ENCODE results near the gene NRDC. TPM values are rescaled to one million over a fixed set of nuclear protein-coding genes. Genes with fewer than 3 reads are reported as not detected.

The NRDC gene
- total RNA-seq, 1 donor from 2014 or later = 141 TPM

DNA sequence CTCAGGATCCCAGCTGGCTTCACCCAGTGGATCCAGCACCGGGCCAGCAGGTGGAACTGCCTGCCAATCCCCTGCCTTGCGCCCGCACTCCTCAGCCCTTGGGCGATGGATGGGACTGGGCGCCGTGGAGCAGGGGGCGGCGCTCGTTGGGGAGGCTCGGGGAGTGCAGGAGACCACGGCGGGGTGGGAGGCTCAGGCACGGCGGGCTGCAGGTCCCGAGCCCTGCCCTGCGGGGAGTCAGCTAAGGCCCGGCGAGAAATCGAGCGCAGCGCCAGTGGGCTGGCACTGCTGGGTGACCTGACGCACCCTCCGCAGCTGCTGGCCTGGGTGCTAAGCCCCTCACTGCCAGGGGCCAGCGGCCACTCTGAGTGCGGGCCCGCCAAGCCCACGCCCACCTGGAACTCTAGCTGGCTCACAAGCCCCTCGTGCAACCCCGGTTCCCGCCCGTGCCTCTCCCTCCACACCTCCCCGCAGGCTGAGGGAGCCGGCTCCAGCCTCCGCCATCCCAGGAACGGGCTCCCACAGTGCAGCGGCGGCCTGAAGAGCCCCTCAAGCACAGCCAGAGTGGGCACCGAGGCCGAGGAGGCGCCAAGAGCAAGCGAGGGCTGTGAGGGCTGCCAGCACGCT lies 31.1 kb downstream of the NRDC start:
- H3K9me3 ChIP-seq (ENCODE audit: low read depth) = no peaks in the 10 kb centered on the region
- Mint-ChIP-seq H3K27me3 (ENCODE audit: insufficient read depth, low read depth) (no peaks in the 10 kb centered on the region), H3K36me3 (peaks cover 22% of the 10 kb centered on the region), H3K27ac (no peak overlapping the region), H3K9me3 (peaks cover 2% of the 10 kb centered on the region), H3K4me1 (no peaks in the 10 kb centered on the region), H3K4me3 (no peak overlapping the region)
- H2AFZ ChIP-seq (replicated peaks) = no peak overlapping the region
- H3K9ac ChIP-seq = no peak overlapping the region
- peaks cover 41% of the 10 kb centered on the region for H3K79me2 ChIP-seq (ENCODE audit: low read depth)
- no peaks in the 10 kb centered on the region for H3K27me3 ChIP-seq
- no peaks in the 10 kb centered on the region for H3K36me3 ChIP-seq
- H3K4me3 ChIP-seq = no peak overlapping the region
- DNase-seq (ENCODE audit: low spot score) = no peak
- no peak overlapping the region for H3K27ac ChIP-seq
- TF ChIP-seq EZH2phosphoT487 (IDR thresholded peaks at IDR 0.05) (no peak), EZH2 (IDR thresholded peaks at IDR 0.05) (no peak)
- TF ChIP-seq, protein P1, sequence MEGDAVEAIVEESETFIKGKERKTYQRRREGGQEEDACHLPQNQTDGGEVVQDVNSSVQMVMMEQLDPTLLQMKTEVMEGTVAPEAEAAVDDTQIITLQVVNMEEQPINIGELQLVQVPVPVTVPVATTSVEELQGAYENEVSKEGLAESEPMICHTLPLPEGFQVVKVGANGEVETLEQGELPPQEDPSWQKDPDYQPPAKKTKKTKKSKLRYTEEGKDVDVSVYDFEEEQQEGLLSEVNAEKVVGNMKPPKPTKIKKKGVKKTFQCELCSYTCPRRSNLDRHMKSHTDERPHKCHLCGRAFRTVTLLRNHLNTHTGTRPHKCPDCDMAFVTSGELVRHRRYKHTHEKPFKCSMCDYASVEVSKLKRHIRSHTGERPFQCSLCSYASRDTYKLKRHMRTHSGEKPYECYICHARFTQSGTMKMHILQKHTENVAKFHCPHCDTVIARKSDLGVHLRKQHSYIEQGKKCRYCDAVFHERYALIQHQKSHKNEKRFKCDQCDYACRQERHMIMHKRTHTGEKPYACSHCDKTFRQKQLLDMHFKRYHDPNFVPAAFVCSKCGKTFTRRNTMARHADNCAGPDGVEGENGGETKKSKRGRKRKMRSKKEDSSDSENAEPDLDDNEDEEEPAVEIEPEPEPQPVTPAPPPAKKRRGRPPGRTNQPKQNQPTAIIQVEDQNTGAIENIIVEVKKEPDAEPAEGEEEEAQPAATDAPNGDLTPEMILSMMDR (IDR thresholded peaks at IDR 0.05) = no peak
- H3K4me1 ChIP-seq = peaks cover 11% of the 10 kb centered on the region
- H4K20me1 ChIP-seq (ENCODE audit: low read depth) = no peaks in the 10 kb centered on the region
- H3F3A ChIP-seq (ENCODE audit: low read depth) = peaks cover 3% of the 10 kb centered on the region
- no peak overlapping the region for H3K4me2 ChIP-seq

DNA sequence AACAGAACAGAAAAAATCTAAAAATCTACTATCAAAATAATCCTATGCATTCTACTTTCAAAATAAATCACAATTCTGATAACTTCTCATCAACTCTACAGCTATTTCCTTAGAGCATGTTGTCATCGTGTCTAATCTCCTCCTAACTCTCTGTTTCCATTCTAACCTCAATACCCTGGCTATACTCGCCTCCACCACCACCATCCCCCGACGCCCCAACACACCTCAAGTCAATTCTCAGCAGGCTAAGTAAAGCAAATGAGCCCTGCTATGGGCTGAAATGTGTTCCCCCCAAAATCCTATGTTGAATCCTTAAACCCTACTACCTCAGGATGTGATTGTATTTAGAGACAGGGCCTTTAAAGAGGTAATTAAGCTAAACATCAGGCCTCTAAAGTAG lies 34.6 kb downstream of the NRDC start:
- no peaks in the 10 kb centered on the region for H3K4me1 Mint-ChIP-seq
- no peaks in the 10 kb centered on the region for H3K27me3 Mint-ChIP-seq (ENCODE audit: insufficient read depth, low read depth)
- peaks cover 45% of the 10 kb centered on the region for H3K79me2 ChIP-seq (ENCODE audit: low read depth)
- peaks cover 11% of the 10 kb centered on the region for H3K4me1 ChIP-seq
- no peaks in the 10 kb centered on the region for H3K36me3 ChIP-seq
- H3K27me3 ChIP-seq = no peaks in the 10 kb centered on the region
- H2AFZ ChIP-seq (replicated peaks) = no peak overlapping the region
- H3K27ac ChIP-seq = no peak overlapping the region
- H3K4me2 ChIP-seq = no peak overlapping the region
- no peak overlapping the region for H3K9ac ChIP-seq
- H3K36me3 Mint-ChIP-seq = peaks cover 17% of the 10 kb centered on the region
- H3K4me3 ChIP-seq = no peak overlapping the region
- TF ChIP-seq EZH2phosphoT487 (IDR thresholded peaks at IDR 0.05) (no peak), EZH2 (IDR thresholded peaks at IDR 0.05) (no peak)
- TF ChIP-seq, protein P1 (IDR thresholded peaks at IDR 0.05) = no peak
- H3K4me3 Mint-ChIP-seq = no peak overlapping the region
- no peaks in the 10 kb centered on the region for H4K20me1 ChIP-seq (ENCODE audit: low read depth)
- H3K9me3 Mint-ChIP-seq = peaks cover 2% of the 10 kb centered on the region
- DNase-seq (ENCODE audit: low spot score) = no peak
- H3F3A ChIP-seq (ENCODE audit: low read depth) = peaks cover 3% of the 10 kb centered on the region
- H3K9me3 ChIP-seq (ENCODE audit: low read depth) = no peaks in the 10 kb centered on the region
- no peak overlapping the region for H3K27ac Mint-ChIP-seq

DNA sequence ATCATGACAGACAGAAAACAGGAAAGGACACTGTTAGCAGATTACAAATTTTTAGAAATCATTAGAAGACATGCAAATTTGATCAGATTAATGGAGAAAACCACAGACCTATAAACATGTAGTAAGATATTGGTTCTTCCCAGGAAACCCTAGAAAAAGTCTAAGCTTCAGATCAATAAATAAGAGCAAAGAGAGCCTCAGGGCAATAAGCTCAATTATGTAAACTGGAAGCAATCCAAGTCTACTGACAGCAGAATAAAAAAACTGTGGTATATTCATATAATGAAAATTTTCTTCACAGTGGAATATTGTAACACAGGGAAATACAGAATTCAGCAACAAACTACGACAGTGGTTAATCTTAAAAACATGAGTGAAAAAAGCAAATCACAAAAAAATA lies 36.3 kb downstream of the NRDC start:
- TF ChIP-seq EZH2phosphoT487 (IDR thresholded peaks at IDR 0.05) = no peak
- TF ChIP-seq, protein P1 (IDR thresholded peaks at IDR 0.05) = no peak

More for the DNA sequence above, 36.3 kb downstream of the NRDC start:
- no peaks in the 10 kb centered on the region for H3K27me3 ChIP-seq
- Mint-ChIP-seq H3K9me3 (no peaks in the 10 kb centered on the region), H3K27ac (no peak overlapping the region), H3K36me3 (peaks cover 15% of the 10 kb centered on the region), H3K27me3 (ENCODE audit: insufficient read depth, low read depth) (no peaks in the 10 kb centered on the region), H3K4me3 (no peak overlapping the region), H3K4me1 (no peaks in the 10 kb centered on the region)
- no peaks in the 10 kb centered on the region for H3K9me3 ChIP-seq (ENCODE audit: low read depth)
- H2AFZ ChIP-seq (replicated peaks) = no peak overlapping the region
- no peak overlapping the region for H3K27ac ChIP-seq
- H4K20me1 ChIP-seq (ENCODE audit: low read depth) = no peaks in the 10 kb centered on the region
- peaks cover 40% of the 10 kb centered on the region for H3K79me2 ChIP-seq (ENCODE audit: low read depth)
- no peak overlapping the region for H3K4me3 ChIP-seq
- H3K4me1 ChIP-seq = peaks cover 11% of the 10 kb centered on the region
- peaks cover 6% of the 10 kb centered on the region for H3K36me3 ChIP-seq
- H3K9ac ChIP-seq = no peak overlapping the region
- H3K4me2 ChIP-seq = no peak overlapping the region
- no peak for DNase-seq (ENCODE audit: low spot score)
- peaks cover 10% of the 10 kb centered on the region for H3F3A ChIP-seq (ENCODE audit: low read depth)
